Measurements from ENCODE around the gene SPDYE16.
"Not testable (repeated sequence)": the region's sequence is repeated elsewhere in the genome, so short reads cannot be mapped to it uniquely, and the experiment has no call there.

SPDYE16 gene

DNA sequence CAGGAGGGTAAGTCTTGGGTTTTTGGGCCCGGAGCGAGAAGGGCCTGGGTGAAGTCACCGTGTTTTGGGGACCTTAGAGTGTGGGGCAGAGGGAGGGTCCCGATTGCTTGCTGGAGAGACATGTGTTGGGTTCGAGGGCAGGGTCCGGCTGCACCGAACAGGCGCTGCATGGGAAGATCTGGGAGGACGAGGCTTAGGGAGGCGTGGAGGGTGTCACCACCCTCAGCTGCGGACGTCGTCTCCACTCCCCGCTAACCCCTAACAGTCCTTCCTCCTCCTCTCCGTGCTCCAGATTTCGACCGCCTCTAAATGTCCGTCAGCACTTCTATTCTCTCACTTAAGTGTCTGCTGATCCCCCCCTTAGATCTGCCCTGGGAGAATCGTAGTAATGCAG lies 6.8 kb upstream of the SPDYE16 start:
- not testable (repeated sequence) for H3K27me3 ChIP-seq (replicated peaks; ENCODE audit: control insufficient read depth, insufficient read depth, low read length, poor library complexity, severe bottlenecking); H3K4me1 ChIP-seq (ENCODE audit: control insufficient read depth, insufficient read depth, low read length, poor library complexity, severe bottlenecking); H3K36me3 ChIP-seq (ENCODE audit: control insufficient read depth, insufficient read depth, low read length); H3K9me3 ChIP-seq (ENCODE audit: control insufficient read depth, low read length); DNase-seq
- peak overlapping the region; percentile 62 for H3K27ac ChIP-seq (ENCODE audit: insufficient read depth, low read length, poor library complexity, severe bottlenecking)
- peak overlapping the region; percentile 88 for H3K4me3 ChIP-seq (ENCODE audit: insufficient read depth, low read depth, low read length, poor library complexity, severe bottlenecking)

DNA sequence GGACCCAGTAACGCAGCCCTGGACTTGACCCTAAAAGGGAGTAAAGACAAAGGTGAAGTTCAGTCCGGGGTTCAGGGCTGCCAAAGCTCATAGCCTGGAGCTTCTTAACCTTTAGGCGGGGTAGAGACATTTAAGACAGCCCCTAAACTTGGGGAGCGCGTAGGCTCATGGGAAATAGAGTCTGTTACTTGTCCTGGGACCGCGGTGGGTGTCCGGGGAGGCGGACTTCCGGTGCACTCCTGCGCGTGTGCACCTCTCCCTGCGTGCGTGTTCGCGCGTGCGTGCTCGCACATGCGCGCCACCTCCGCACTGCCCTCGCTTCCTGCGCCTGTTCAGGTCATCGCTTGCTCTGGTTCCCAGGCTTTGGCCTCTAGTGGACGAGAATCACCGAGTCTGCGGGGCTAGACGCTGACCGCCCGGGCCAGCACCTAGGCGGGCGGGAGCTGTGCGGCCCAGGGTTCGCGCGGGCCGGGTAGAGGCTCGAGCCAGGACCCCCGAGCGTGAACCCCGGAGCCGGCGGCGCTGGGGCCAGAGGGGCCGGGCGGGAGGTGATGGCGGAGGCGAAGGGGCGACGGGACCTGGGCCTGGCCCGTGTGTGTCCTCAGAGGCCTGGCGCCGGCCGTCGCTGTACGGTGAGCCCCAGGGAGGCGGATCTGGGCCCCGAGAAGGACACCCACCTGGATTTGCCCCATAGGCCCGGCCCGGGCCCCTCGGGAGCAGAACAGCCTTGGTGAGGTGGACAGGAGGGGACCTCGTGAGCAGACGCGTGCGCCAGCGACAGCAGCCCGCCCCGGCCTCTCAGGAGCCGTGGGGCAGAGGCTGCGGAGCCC lies 6.1 kb upstream of the SPDYE16 start:
- Histone ChIP-seq H3K27ac (ENCODE audit: insufficient read depth, low read length, poor library complexity, severe bottlenecking) (peak overlapping the region; percentile 62), H3K4me3 (ENCODE audit: insufficient read depth, low read depth, low read length, poor library complexity, severe bottlenecking) (peak overlapping the region; percentile 88)
- not testable (repeated sequence) for H3K27me3 ChIP-seq (replicated peaks; ENCODE audit: control insufficient read depth, insufficient read depth, low read length, poor library complexity, severe bottlenecking); H3K9me3 ChIP-seq (ENCODE audit: control insufficient read depth, low read length); H3K4me1 ChIP-seq (ENCODE audit: control insufficient read depth, insufficient read depth, low read length, poor library complexity, severe bottlenecking); H3K36me3 ChIP-seq (ENCODE audit: control insufficient read depth, insufficient read depth, low read length)
- DNase-seq: peak; percentile 58 to 73 (median 65)

DNA sequence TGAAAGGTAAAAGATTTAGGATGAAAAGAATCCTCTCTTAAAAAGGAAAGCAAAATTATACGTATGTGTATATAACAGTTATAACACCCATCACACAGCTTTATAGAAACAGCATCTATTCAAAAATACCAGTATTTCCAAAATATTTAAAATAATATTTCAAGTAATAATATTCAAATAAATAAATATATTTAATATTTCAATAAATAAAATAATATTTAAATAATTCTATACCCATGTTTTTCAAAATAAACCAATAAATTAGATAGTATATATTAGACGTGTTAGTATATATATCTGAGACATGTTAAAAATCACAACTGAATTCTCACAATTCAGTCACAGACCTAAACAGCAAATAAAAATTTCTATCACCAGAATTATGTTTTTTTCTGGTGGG lies 11.5 kb downstream of the SPDYE16 start:
- not testable (repeated sequence) for H3K4me1 ChIP-seq (ENCODE audit: control insufficient read depth, insufficient read depth, low read length, poor library complexity, severe bottlenecking); H3K4me3 ChIP-seq (ENCODE audit: insufficient read depth, low read depth, low read length, poor library complexity, severe bottlenecking); H3K36me3 ChIP-seq (ENCODE audit: control insufficient read depth, insufficient read depth, low read length); H3K27me3 ChIP-seq (replicated peaks; ENCODE audit: control insufficient read depth, insufficient read depth, low read length, poor library complexity, severe bottlenecking); H3K27ac ChIP-seq (ENCODE audit: insufficient read depth, low read length, poor library complexity, severe bottlenecking); H3K9me3 ChIP-seq (ENCODE audit: control insufficient read depth, low read length); DNase-seq

- H3K4me1 ChIP-seq (ENCODE audit: control insufficient read depth, insufficient read depth, low read length, poor library complexity, severe bottlenecking); H3K36me3 ChIP-seq (ENCODE audit: control insufficient read depth, insufficient read depth, low read length): not testable (repeated sequence)
These were observed 16.9 kb downstream of the SPDYE16 start for GRCh38 chr7:76526183-76526582.

GRCh38 chr7:76516932-76517331 lies 26.2 kb downstream of the SPDYE16 start:
- H3K27ac ChIP-seq (ENCODE audit: insufficient read depth, low read length, poor library complexity, severe bottlenecking): not testable (repeated sequence)

More at GRCh38 chr7:76526183-76526582, 16.9 kb downstream of the SPDYE16 start:
- DNase-seq; H3K27me3 ChIP-seq (replicated peaks; ENCODE audit: control insufficient read depth, insufficient read depth, low read length, poor library complexity, severe bottlenecking); H3K4me3 ChIP-seq (ENCODE audit: insufficient read depth, low read depth, low read length, poor library complexity, severe bottlenecking); H3K27ac ChIP-seq (ENCODE audit: insufficient read depth, low read length, poor library complexity, severe bottlenecking); H3K9me3 ChIP-seq (ENCODE audit: control insufficient read depth, low read length): not testable (repeated sequence)

DNA sequence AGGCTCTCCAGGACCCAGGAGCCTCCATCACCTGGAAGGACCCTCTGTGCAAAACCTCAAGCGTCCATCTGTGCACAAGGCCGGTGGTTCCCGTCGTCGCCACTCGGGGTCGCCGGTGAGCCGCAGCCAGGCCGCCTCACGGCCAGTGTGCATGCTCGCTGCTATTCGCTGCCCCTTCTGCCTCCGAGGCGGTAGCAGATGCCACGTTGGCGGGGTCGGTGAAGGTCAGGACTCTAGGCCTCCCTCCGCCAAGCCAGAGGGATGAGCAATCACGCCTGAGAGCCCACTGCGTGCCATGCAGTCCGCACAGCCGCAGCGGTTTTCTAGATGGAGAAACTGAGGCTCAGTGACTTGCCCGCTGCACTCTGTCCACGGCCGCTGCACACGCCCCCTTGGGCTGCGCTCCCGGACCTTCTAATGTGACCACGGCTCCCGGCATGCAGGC lies 27.1 kb downstream of the SPDYE16 start:
- H3K27ac ChIP-seq (ENCODE audit: insufficient read depth, low read length, poor library complexity, severe bottlenecking): no peak overlapping the region
- H3K4me3 ChIP-seq (ENCODE audit: insufficient read depth, low read depth, low read length, poor library complexity, severe bottlenecking): no peak overlapping the region
- no peaks in the 10 kb centered on the region for H3K36me3 ChIP-seq (ENCODE audit: control insufficient read depth, insufficient read depth, low read length)
- H3K27me3 ChIP-seq (replicated peaks; ENCODE audit: control insufficient read depth, insufficient read depth, low read length, poor library complexity, severe bottlenecking): no peaks in the 10 kb centered on the region
- DNase-seq: peak in 2 of 3 donors; percentile 22 to 33
- no peaks in the 10 kb centered on the region for H3K4me1 ChIP-seq (ENCODE audit: control insufficient read depth, insufficient read depth, low read length, poor library complexity, severe bottlenecking)
- no peaks in the 10 kb centered on the region for H3K9me3 ChIP-seq (ENCODE audit: control insufficient read depth, low read length)

More at GRCh38 chr7:76516932-76517331, 26.2 kb downstream of the SPDYE16 start:
- H3K4me3 ChIP-seq (ENCODE audit: insufficient read depth, low read depth, low read length, poor library complexity, severe bottlenecking); H3K4me1 ChIP-seq (ENCODE audit: control insufficient read depth, insufficient read depth, low read length, poor library complexity, severe bottlenecking); DNase-seq; H3K27me3 ChIP-seq (replicated peaks; ENCODE audit: control insufficient read depth, insufficient read depth, low read length, poor library complexity, severe bottlenecking); H3K9me3 ChIP-seq (ENCODE audit: control insufficient read depth, low read length); H3K36me3 ChIP-seq (ENCODE audit: control insufficient read depth, insufficient read depth, low read length): not testable (repeated sequence)

GRCh38 chr7:76514926-76515771 lies 27.9 kb downstream of the SPDYE16 start:
- no peak for DNase-seq
- H3K4me3 ChIP-seq (ENCODE audit: insufficient read depth, low read depth, low read length, poor library complexity, severe bottlenecking): no peak overlapping the region
- no peaks in the 10 kb centered on the region for H3K27me3 ChIP-seq (replicated peaks; ENCODE audit: control insufficient read depth, insufficient read depth, low read length, poor library complexity, severe bottlenecking)
- H3K27ac ChIP-seq (ENCODE audit: insufficient read depth, low read length, poor library complexity, severe bottlenecking): no peak overlapping the region
- H3K4me1 ChIP-seq (ENCODE audit: control insufficient read depth, insufficient read depth, low read length, poor library complexity, severe bottlenecking): no peaks in the 10 kb centered on the region
- H3K9me3 ChIP-seq (ENCODE audit: control insufficient read depth, low read length): no peaks in the 10 kb centered on the region
- H3K36me3 ChIP-seq (ENCODE audit: control insufficient read depth, insufficient read depth, low read length): no peaks in the 10 kb centered on the region

DNA sequence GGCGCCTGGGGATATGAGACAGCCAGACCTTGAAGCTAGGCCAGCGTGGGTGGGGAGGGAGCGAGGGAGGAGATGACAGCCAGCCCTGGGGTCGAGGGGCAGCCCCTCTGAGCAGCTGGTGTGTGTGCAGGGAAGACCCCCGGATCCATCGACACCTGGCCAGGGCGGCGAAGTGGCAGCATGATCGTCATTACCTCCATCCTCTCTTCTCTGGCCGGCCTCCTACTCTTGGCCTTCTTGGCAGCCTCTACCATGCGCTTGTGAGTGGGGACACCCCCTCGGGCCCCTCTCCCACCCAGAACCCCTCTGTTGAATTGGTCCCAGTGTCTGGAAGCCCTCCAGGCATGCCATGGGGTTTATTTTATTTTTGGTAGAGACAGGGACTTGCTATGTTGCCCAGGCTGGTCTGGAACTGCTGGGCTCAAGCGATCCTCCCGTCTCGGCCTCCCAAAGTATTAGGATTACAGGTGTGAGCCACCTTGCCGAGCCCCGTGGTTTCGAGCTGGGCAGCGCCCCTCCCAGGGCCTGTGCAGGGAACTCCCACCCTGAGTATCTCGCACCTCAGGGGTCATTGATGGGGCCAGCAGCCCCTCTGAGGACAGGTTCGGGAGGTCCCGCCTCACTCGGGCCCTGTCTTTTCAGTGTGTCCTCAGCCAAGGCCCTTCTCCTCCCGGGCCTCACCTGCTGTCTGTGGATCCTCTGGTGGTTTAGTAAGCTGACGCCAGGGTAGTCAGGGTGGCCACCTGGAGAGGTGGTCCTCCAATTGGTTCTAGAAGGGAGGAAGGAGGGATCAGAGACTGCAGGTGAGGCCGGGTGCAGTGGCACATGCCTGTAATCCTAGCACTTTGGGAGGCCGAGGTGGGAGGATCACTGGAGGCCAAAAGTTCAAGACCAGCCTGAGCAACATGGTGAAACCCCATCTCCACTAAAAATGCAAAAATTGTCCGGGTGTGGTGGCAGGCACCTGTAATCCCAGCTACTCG lies 29.0 kb downstream of the SPDYE16 start:
- Histone ChIP-seq H3K4me3 (ENCODE audit: insufficient read depth, low read depth, low read length, poor library complexity, severe bottlenecking) (no peak overlapping the region), H3K27ac (ENCODE audit: insufficient read depth, low read length, poor library complexity, severe bottlenecking) (no peak overlapping the region), H3K9me3 (ENCODE audit: control insufficient read depth, low read length) (no peaks in the 10 kb centered on the region), H3K4me1 (ENCODE audit: control insufficient read depth, insufficient read depth, low read length, poor library complexity, severe bottlenecking) (no peaks in the 10 kb centered on the region), H3K36me3 (ENCODE audit: control insufficient read depth, insufficient read depth, low read length) (no peaks in the 10 kb centered on the region), H3K27me3 (replicated peaks; ENCODE audit: control insufficient read depth, insufficient read depth, low read length, poor library complexity, severe bottlenecking) (no peaks in the 10 kb centered on the region)
- no peak for DNase-seq

DNA sequence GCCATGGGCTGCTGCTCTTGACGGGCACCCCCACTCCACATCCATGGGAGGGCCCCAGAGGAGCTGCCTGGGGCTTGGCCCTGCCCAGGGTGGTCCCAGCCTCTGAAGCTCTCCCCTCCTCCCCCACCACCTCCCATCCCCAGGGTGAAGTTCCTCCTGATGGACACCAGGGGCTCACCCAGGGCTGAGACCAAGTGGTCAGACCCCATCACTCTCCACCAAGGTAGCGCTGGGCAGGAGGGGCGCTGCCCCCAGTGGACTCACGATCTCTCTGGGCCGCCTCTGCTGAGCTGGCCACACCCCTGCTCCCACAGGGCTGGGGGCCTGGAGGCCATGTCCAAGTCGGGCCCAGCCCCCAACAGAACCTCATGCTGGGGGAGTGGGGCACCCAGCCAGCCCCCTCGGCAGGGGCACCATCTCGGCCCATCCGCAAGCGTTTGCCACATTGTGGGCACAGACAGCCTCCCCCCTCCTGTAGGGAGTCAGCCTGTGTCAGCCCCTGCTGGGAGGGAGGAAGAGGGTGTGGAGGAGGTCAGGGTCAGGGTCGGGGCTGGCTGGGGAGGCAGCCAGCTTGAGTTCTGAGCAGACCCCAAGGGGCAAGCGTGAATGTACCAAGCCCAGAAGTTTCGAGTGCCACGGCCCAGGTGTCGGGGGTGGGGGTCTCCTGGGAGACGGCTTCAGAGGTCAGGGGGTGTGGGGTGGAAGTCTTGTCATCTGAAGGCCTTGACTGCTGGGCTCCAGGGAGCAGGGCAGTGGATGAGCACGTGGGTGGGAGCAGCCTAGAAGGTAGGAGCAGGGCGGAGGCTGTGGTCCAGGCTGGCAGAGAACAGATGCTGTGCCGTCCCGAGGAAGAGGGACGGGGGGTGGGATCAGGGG lies 29.9 kb downstream of the SPDYE16 start:
- no peaks in the 10 kb centered on the region for H3K9me3 ChIP-seq (ENCODE audit: control insufficient read depth, low read length)
- no peak overlapping the region for H3K27ac ChIP-seq (ENCODE audit: insufficient read depth, low read length, poor library complexity, severe bottlenecking)
- no peak overlapping the region for H3K4me3 ChIP-seq (ENCODE audit: insufficient read depth, low read depth, low read length, poor library complexity, severe bottlenecking)
- no peaks in the 10 kb centered on the region for H3K4me1 ChIP-seq (ENCODE audit: control insufficient read depth, insufficient read depth, low read length, poor library complexity, severe bottlenecking)
- no peaks in the 10 kb centered on the region for H3K27me3 ChIP-seq (replicated peaks; ENCODE audit: control insufficient read depth, insufficient read depth, low read length, poor library complexity, severe bottlenecking)
- no peak for DNase-seq
- H3K36me3 ChIP-seq (ENCODE audit: control insufficient read depth, insufficient read depth, low read length): no peaks in the 10 kb centered on the region
